Breast epithelium (tissue), 4 donors: Measurements from ENCODE around the gene TMEM217. TPM values are rescaled to one million over a fixed set of nuclear protein-coding genes. Genes with fewer than 3 reads are reported as not detected.
A peak's percentile ranks its signal among the peaks of the same experiment; 100 is the strongest.

Source experiments
- DNase-seq, 2 donors: peaks; one replicate each; pipeline ENCODE4 v3.0.0-alpha.2; 2019; ENCODE audit warnings: low spot score in 2 of 2
- H3K27ac ChIP-seq, 2 donors: fragments of 200-600 bp; sonication (generic) in 1 of 2; one replicate each; pipeline ENCODE4 v1.5.1; 2016 to 2019; ENCODE audit warnings: mild to moderate bottlenecking in 1 of 2
- H3K27me3 ChIP-seq, 2 donors: fragments of 200-600 bp; sonication (generic) in 1 of 2; one replicate each; pipeline versions ENCODE4 v1.5.1 to v1.6.0; 2017 to 2019; ENCODE audit warnings: control low read depth in 1 of 2, mild to moderate bottlenecking in 1 of 2
- H3K36me3 ChIP-seq: fragments of 200-600 bp; one replicate; pipeline ENCODE4 v1.5.1; 2019
- H3K4me1 ChIP-seq, 2 donors: fragments of 200-600 bp; sonication (generic); one replicate each; pipeline ENCODE4 v1.5.1; 2016 to 2019; ENCODE audit warnings: control low read depth in 1 of 2
- H3K4me3 ChIP-seq, 3 donors: fragments of 200-600 bp; sonication (generic); 1 replicate in 2 of 3; 2 replicates in 1 of 3; pipeline ENCODE4 v1.5.1; 2016 to 2019; ENCODE audit warnings: mild to moderate bottlenecking in 3 of 3, moderate library complexity in 2 of 3
- H3K9me3 ChIP-seq, 2 donors: fragments of 200-600 bp; sonication (generic) in 1 of 2; one replicate each; pipeline ENCODE4 v1.5.1; 2016 to 2019; ENCODE audit warnings: control low read depth in 1 of 2
- CTCF ChIP-seq, 3 donors: fragments of 450-650 bp; IDR thresholded peaks; one replicate each; pipeline ENCODE4 v1.5.1; 2016 to 2017; ENCODE audit warnings: antibody characterized with exemption in 3 of 3, mild to moderate bottlenecking in 3 of 3, moderate library complexity in 3 of 3
- POLR2A ChIP-seq: fragments of 450-650 bp; IDR thresholded peaks from one replicate; pipeline ENCODE4 v1.6.1; 2016; ENCODE audit warnings: antibody characterized with exemption, mild to moderate bottlenecking, moderate library complexity
- POLR2AphosphoS5 ChIP-seq, 3 donors: sonication (generic); formaldehyde crosslinking; IDR thresholded peaks; one replicate each; pipeline ENCODE4 v1.6.1; 2017; ENCODE audit warnings: antibody characterized with exemption in 3 of 3
- intact Hi-C: fragments of 100-400 bp; cut with DNase I; formaldehyde crosslinking; loops from one replicate; pipeline ENCODE4 v1.15.1; 2023; ENCODE audit warnings: low total_unique reads
- total RNA-seq, 3 donors: library from RNA; depleted of rRNA; stranded (reverse); fragments of >200 nt; gene quantifications; one replicate each; pipeline ENCODE4 v1.1.0, GENCODE V29; 2016

Gene TMEM217
- total RNA-seq, 3 donors from 2014 or later = 0.66 to 1.0 TPM; not detected in 1

DNA sequence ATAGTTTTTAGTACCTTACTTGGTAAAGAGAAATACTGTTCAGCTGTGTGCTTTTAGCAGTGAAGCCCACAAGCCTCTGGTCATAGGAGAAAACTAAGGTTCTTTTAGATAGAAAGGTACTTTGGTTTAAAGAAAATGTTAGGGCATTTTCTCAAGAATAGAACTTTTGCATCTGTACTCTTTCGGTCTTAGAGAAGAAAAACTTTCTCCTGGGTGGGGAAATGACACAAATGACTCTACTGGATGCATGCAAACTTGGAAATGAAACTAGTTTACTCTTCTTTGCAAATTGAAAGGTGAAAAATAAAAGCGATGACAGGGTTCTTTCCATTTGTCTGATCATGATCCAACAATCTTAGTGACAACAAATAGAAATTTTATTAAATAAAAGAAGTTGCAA lies 2.1 kb upstream of the TMEM217 start:
- Histone ChIP-seq H3K36me3 (no peaks in the 10 kb centered on the region), H3K27me3 (no peaks in the 10 kb centered on the region), H3K4me3 (no peak overlapping the region), H3K27ac (no peak overlapping the region), H3K4me1 (peaks cover 0 to 4% of the 10 kb centered on the region in 2 donors), H3K9me3 (no peaks in the 10 kb centered on the region)
- no peak for TF ChIP-seq CTCF (IDR thresholded peaks at IDR 0.05)
- TF ChIP-seq POLR2A = no peak
- no peak for TF ChIP-seq POLR2AphosphoS5 (IDR thresholded peaks at IDR 0.05)
- no peak for DNase-seq
- intact Hi-C loops = no loop called here

DNA sequence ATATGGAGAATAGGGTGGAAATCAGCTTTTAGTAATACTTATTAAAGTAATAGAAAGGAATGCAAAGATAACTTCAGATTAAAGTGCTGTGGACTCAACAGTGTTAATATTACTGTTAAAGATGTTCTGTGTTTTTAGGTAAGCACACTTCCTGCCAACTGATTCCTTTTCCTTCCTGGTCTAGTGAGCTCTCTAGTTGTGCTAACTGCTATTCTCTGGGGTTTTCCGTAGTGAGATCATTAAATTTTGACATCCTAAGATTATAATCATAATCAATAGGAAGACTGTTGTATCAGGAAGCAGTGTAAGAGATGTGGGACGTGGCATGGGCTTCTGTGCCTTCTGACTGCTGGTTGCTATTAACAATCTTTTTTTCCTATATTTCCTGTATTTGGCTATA lies 1.2 kb upstream of the TMEM217 start:
- no peaks in the 10 kb centered on the region for H3K36me3 ChIP-seq
- no peak overlapping the region for H3K27ac ChIP-seq
- TF ChIP-seq POLR2A (no peak), CTCF (IDR thresholded peaks at IDR 0.05) (no peak), POLR2AphosphoS5 (IDR thresholded peaks at IDR 0.05) (no peak)
- DNase-seq = no peak
- no peak overlapping the region for H3K4me3 ChIP-seq
- no peaks in the 10 kb centered on the region for H3K27me3 ChIP-seq
- H3K9me3 ChIP-seq = no peaks in the 10 kb centered on the region
- intact Hi-C loops = no loop called here
- peaks cover 0 to 4% of the 10 kb centered on the region in 2 donors for H3K4me1 ChIP-seq

DNA sequence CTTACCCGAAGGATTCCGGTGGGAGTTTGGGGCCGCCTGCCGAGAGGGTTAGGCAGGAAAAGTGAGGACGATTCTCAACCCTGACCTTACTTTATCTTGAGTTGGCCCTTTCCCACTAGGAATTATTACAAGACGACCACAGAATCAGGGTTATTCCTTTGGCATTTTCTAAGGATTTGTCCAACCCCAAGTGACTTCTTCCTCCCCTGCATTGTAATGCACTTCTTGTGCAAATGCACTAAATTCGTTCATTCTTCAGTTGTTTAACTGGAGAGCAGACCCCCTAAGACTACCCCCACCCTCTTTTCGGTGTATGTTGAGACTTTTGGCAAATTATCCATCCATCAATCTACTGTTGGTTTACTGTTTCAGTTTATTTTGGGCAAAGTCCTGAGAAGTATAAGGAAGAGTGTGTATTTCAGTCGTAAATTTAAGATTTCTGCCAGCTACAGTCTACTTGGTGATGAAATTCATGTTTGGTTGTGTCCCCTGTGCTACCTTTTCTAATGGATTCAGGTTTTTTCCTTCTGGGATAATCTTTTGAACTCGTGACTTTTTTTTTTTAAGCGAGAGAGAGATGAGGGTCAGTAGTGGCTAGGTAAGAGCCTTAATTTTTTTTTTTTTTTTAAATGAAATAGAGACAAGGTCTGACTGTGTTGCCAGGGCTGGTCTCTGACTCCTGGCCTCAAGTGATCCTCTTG lies 611 bp upstream of the TMEM217 start:
- H3K4me1 ChIP-seq = peaks cover 0 to 4% of the 10 kb centered on the region in 2 donors
- H3K9me3 ChIP-seq = no peaks in the 10 kb centered on the region
- TF ChIP-seq POLR2AphosphoS5 (IDR thresholded peaks at IDR 0.05) (no peak), POLR2A (no peak), CTCF (IDR thresholded peaks at IDR 0.05) (no peak)
- intact Hi-C loops = no loop called here
- peak overlapping the region; percentile 70 to 93 (median 84) for H3K4me3 ChIP-seq
- DNase-seq = no peak
- no peaks in the 10 kb centered on the region for H3K36me3 ChIP-seq
- H3K27ac ChIP-seq = peak overlapping the region; percentile 91 to 93
- H3K27me3 ChIP-seq = no peaks in the 10 kb centered on the region

- no peak for TF ChIP-seq CTCF (IDR thresholded peaks at IDR 0.05)
- TF ChIP-seq POLR2AphosphoS5 (IDR thresholded peaks at IDR 0.05) = no peak
- no peak for TF ChIP-seq POLR2A
- H3K27ac ChIP-seq = peak overlapping the region; percentile 91 to 93
- intact Hi-C loops = no loop called here
- peaks cover 0 to 4% of the 10 kb centered on the region in 2 donors for H3K4me1 ChIP-seq
- H3K36me3 ChIP-seq = no peaks in the 10 kb centered on the region
- H3K9me3 ChIP-seq = no peaks in the 10 kb centered on the region
- H3K4me3 ChIP-seq = peak overlapping the region; percentile 70 to 93 (median 84)
- DNase-seq = no peak
- H3K27me3 ChIP-seq = no peaks in the 10 kb centered on the region
These were observed 667 bp downstream of the TMEM217 start for GRCh38 chr6:37257320-37257633.

- Histone ChIP-seq H3K4me1 (peaks cover 0 to 4% of the 10 kb centered on the region in 2 donors), H3K27ac (peak overlapping the region; percentile 91 to 93), H3K4me3 (peak overlapping the region; percentile 70 to 93 (median 84)), H3K9me3 (no peaks in the 10 kb centered on the region), H3K27me3 (no peaks in the 10 kb centered on the region), H3K36me3 (no peaks in the 10 kb centered on the region)
- intact Hi-C loops = no loop called here
- TF ChIP-seq CTCF (IDR thresholded peaks at IDR 0.05) (no peak), POLR2A (no peak), POLR2AphosphoS5 (IDR thresholded peaks at IDR 0.05) (no peak)
- no peak for DNase-seq
These were observed 1.1 kb downstream of the TMEM217 start for GRCh38 chr6:37256692-37257319.
